IPS-NIHi11 (cell line): ENCODE measurements around the gene PDE4D.
"Not testable (repeated sequence)": the region's sequence is repeated elsewhere in the genome, so short reads cannot be mapped to it uniquely, and the experiment has no call there.

Experiments
- DNase-seq: peaks from one replicate; pipeline ENCODE4 v3.0.0; 2012; ENCODE audit warnings: mixed read lengths, low spot score

PDE4D gene

GRCh38 chr5:59768152-59769040, 125.1 kb downstream of the PDE4D start:
- DNase-seq: peak; percentile 38

DNA sequence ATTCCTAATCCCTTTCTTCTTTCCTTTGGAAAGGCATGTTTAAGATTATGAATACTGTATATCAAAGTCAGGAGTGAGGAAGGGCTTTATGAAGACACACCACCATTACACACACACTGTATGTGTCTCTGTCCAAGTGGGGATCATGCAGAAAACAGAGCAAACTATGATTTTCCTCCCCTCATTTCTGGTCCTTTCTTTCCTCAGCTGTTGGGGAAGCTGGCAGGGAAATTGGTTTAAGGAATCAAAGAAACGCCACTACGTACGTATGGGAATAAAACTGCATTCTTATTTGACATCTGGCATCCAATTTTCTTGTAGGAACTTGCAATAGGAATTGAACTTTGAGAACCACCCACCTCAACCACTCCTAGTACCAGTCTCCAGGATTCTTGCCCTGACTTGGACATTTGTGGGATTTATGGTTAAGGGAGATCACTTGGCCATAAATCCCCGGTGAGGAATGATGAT, 125.8 kb downstream of the PDE4D start:
- DNase-seq: no peak

GRCh38 chr5:59767211-59767605, 126.3 kb downstream of the PDE4D start:
- DNase-seq: no peak

DNA sequence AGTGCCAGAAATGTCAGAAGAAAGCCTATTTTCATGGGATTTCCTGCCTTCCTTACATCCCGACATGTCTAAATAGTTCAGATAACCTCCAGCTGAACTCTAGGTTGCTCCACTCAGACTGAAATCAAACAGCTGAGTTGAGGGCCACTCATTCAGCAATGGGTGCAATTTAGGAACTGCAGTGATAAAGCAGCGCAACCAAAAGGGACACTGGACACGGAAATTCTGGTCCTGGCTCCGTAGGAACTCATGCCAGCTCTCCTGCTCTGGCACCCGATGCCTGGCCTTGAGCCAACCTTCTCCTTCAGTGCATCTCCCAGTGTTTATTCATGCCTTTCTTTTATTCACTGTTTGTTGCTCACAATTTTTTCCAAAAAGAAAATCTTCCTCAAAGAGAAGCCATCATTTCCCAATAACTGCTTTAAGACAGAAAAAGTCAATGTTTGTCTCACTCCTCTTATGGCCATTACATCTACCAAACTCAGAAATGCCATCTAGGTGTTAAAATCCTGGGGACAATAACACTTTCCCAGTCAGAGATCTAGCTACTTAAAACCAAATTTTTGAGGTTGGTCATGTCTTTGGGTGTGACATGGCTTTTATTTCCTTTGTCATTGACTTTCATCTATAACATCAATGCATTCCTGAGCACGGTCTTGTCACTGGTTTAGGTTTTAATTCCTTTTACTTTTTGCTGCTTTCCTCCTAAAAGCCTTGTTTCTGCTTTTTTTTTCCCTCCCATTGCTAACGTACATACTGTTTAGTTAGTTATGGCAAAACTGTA, 126.9 kb downstream of the PDE4D start:
- no peak for DNase-seq

GRCh38 chr5:59765446-59765845, 128.1 kb downstream of the PDE4D start:
- no peak for DNase-seq

- no peak for DNase-seq
These were observed 129.2 kb downstream of the PDE4D start for GRCh38 chr5:59764361-59764760.

DNA sequence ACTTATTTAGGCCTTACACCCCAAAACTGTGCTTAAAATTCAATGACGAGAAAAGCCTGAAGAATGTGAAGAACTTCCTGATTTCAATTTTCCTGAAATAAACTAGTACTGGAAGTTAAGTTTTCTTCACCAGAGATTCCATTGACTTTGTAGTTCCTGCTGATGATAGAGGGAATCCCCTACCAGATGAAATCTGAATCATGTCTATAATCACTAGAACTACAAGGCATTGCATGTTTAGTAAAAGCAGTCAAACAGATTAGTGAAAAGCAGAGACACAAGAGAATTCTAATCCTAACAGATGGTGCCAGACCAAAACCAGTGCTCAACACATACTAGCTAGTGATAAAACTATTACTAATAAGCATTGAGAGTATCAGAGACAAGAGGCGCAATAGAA, 130.0 kb downstream of the PDE4D start:
- no peak for DNase-seq

DNA sequence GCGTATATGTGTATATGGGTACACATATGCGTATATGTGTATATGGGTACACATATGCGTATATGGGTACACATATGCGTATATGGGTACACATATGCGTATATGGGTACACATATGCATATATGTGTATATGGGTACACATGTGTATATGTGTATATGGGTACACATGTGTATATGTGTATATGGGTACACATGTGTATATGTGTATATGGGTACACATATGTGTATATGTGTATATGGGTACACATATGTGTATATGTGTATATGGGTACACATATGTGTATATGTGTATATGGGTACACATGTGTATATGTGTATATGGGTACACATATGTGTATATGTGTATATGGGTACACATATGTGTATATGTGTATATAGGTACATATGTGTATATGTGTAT, 131.3 kb downstream of the PDE4D start:
- not testable (repeated sequence) for DNase-seq

DNA sequence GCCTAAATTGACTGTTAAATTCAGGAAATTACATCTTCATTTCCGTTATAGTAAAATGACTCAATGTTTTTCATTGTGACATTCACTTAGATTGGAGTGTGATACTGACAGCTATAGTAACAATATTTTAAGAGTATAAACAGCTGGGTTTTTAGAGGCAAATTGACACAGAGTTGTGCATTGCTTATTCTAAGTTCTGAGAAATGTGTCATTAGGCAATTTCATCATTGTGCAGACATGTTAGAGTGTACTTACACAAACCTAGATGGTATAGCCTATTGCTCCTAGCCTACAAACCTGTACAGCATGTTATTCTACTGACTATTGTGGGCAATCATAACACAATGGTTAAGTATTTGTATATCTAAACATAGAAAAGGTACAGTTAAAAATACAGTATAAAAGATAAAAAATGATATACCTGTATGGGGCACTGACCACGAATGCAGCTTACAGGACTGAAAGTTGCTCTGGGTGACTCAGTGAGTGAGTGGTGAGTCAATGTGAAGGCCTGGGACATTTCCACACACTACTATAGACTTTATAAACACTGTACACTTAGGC, 132.7 kb downstream of the PDE4D start:
- DNase-seq: no peak

DNA sequence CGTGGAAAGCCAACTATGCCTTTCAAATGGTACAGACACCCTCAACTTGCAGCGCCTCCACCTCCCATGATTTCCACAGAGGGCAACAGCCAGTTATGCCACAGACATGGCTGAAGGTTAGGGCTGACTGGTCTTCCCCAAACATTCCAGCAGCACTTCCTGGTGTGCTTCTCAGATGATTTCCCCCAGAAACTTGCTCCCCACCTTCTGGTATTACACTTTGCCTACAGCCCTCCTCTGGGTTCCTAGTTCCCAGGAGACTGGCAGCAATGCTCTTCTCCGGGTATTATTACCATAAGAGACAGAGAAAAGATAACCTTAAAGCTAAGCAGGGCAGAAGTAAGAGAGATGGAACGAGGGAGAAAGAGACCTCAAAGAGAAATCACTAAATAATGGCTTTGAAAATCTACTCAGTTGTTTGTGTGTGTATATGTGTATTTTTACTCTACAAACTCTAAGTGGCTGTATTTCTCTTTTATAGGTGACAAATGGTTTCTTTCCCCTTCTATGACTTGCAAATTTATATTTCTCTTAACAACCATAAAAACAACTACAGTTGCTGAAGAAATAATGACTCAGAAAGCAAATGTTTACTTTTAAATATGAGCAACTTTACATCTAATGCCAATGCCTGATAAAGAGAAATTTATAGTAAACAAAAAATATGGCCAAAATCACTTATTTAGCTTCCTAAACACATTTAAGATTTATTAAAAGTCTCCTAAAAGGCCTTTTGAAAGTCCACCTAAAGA, 133.8 kb downstream of the PDE4D start:
- peak; percentile 10 for DNase-seq

- no peak for DNase-seq
These were observed 135.0 kb downstream of the PDE4D start for GRCh38 chr5:59758566-59758965.

GRCh38 chr5:59757442-59757841, 136.1 kb downstream of the PDE4D start:
- no peak for DNase-seq

GRCh38 chr5:59756373-59757035, 137.0 kb downstream of the PDE4D start:
- no peak for DNase-seq

DNA sequence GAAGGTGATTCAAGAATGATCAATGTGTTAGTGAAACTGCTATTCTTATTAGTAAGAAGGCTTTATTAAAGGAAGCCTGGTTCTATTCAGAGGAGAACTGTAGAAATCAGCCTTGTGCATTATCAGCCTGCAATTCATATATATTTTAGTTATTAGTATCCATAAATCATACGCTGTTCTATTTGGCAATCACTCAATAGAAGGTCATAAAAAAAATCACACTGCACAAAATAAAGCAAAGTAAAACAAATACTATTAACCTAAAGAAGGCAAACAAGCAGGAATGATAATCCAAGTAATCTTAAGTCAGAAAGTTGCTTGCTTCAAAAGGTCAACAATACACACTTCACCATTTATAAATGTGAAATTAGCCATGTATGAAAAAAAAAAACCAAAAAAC, 138.1 kb downstream of the PDE4D start:
- DNase-seq: no peak

DNA sequence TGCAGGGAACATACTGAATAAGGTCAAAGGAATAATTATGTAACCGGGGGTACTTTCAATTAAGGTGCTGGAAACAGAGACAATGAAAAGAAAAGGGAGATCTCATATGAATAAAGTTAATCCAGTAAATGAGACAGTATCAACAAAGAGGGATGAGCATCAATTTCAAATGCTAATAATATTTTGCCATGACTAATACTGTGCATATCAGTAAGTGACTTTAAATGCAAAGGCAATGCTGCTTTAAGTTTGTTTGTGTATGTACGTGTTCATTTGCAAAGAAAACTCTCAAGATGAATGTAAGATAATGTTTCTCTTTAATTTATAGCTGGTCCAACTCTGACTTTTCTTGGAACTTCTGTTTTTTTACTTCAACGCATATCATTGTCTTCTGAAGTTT, 139.9 kb downstream of the PDE4D start:
- DNase-seq: no peak

- no peak for DNase-seq
These were observed 143.6 kb downstream of the PDE4D start for GRCh38 chr5:59749782-59750520.

- not testable (repeated sequence) for DNase-seq
These were observed 145.4 kb downstream of the PDE4D start for GRCh38 chr5:59748036-59748663.

DNA sequence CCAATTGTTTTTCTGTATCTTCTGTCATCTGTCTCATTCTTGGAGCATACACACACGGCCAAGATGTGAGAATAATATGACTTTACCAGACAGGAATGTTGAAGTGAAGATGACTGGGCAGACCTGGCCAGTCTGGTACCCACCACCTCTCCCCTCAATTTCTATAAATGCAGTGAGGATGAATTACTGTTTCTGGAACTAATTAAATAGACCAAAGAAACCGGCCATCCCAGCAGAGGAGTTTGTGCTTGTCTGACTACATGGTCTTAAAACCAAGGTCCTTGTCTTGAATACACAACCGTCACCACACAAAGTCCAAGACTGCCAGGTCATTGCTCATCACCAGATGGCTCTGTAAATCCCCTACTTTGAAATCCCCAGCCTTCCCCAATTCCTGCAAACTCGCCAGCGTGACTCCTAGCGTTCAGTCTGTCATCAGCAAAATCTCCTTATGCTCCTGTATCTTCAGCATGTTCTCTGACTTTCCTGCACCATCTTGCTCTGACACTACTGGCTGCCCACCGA, 147.2 kb downstream of the PDE4D start:
- no peak for DNase-seq

DNA sequence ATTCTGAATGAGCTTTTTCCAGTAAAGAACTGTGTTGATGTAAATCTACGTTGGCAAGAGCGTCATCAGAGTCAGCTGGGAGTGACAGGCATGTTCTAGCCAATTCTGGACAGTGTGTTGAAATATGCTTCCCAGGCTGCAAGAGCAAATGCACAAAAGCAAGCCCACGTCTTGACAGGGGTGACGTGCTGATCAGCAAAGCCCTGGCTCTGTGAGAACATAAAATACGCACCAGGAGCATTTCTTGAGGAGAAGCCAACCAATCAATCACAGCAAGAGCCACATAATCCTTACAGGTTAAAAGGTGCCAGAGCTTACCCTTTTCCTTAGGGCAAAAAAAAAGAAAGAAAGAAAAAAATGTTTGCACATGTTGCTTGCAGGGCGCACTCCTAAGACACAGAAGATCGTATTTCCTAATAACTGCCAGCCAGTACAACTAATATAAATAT, 148.1 kb downstream of the PDE4D start:
- peak; percentile 11 for DNase-seq

GRCh38 chr5:59744531-59744992, 149.0 kb downstream of the PDE4D start:
- DNase-seq: no peak
